ENCODE results near the gene EIPR1. TPM values are rescaled to one million over a fixed set of nuclear protein-coding genes. Genes with fewer than 3 reads are reported as not detected.
"Not testable (repeated sequence)": the region's sequence is repeated elsewhere in the genome, so short reads cannot be mapped to it uniquely, and the experiment has no call there.

The EIPR1 gene
- total and polyA plus RNA-seq, 2 donors (not counting 3 experiments of a cell fraction or from before 2014, with no cell fraction given), result 30.8 to 57.3 TPM

DNA sequence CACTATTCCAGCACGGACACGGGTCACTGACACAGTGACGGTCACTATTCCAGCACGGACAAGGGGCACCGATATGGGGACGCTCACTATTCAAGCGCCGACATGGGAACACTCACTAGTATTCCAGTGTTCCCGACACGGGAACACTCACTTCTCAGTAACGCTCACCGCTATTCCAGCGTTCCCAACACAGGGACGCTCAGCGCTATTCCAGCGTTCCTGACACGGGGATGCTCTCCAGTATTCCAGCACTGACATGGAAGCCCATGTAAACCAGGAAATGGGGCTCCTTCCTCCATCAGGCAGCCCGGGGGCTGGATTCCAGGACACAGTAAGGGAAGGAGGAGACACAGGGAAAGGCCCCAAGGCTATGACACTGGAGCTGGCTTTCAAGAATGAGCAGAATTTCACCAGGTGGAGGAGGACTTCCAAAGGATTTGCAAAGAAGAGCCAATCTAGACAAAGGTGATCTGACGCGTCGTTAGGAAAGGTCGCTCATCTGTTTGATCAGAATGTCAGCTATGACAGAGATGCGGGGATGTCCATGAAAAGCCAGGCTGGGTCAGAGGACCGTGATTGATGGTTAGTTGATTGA lies 196.1 kb downstream of the EIPR1 start:
- POLR2A ChIA-PET, result no interaction called here
- Histone ChIP-seq H4K20me1 (replicated peaks; ENCODE audit: control insufficient read depth, extremely low read depth, insufficient read depth, low read length) (no peaks in the 10 kb centered on the region), H3K79me2 (ENCODE audit: control insufficient read depth, insufficient read depth, low read length) (no peaks in the 10 kb centered on the region), H3K4me3 (replicated peaks in 1 of 3; ENCODE audit: insufficient read depth in 1 of 3, low read depth in 1 of 3, low read length in 3 of 3) (no peak overlapping the region), H3K9ac (replicated peaks; ENCODE audit: extremely low read depth, insufficient read depth, low read length) (no peak overlapping the region), H3K36me3 (ENCODE audit: control insufficient read depth in 2 of 2, extremely low read depth in 1 of 2, insufficient read depth in 2 of 2, low read length in 2 of 2) (no peaks in the 10 kb centered on the region), H2AFZ (ENCODE audit: low read depth, low read length) (no peak overlapping the region), H3K4me1 (ENCODE audit: control insufficient read depth, extremely low read depth, insufficient read depth, low read length) (no peaks in the 10 kb centered on the region), H3K9me3 (replicated peaks; ENCODE audit: control insufficient read depth, insufficient read depth, low read length) (no peaks in the 10 kb centered on the region), H3K4me2 (ENCODE audit: insufficient read depth, low read length) (no peak overlapping the region), H3K27me3 (ENCODE audit: control insufficient read depth in 2 of 2, insufficient read depth in 2 of 2, low read length in 2 of 2) (no peaks in the 10 kb centered on the region), H3K9me1 (replicated peaks; ENCODE audit: control insufficient read depth, extremely low read depth, insufficient read depth, low read length) (no peaks in the 10 kb centered on the region), H3K27ac (ENCODE audit: insufficient read depth, low read depth, low read length) (no peak overlapping the region)
- no peak for TF ChIP-seq JUN (IDR thresholded peaks at IDR 0.05; ENCODE audit: borderline replicate concordance, insufficient read depth, insufficient read length, low read depth)
- TF ChIP-seq, protein P1, sequence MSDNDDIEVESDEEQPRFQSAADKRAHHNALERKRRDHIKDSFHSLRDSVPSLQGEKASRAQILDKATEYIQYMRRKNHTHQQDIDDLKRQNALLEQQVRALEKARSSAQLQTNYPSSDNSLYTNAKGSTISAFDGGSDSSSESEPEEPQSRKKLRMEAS (IDR thresholded peaks at IDR 0.05; ENCODE audit: insufficient read depth, insufficient read length), result no peak
- TF ChIP-seq, protein P2, sequence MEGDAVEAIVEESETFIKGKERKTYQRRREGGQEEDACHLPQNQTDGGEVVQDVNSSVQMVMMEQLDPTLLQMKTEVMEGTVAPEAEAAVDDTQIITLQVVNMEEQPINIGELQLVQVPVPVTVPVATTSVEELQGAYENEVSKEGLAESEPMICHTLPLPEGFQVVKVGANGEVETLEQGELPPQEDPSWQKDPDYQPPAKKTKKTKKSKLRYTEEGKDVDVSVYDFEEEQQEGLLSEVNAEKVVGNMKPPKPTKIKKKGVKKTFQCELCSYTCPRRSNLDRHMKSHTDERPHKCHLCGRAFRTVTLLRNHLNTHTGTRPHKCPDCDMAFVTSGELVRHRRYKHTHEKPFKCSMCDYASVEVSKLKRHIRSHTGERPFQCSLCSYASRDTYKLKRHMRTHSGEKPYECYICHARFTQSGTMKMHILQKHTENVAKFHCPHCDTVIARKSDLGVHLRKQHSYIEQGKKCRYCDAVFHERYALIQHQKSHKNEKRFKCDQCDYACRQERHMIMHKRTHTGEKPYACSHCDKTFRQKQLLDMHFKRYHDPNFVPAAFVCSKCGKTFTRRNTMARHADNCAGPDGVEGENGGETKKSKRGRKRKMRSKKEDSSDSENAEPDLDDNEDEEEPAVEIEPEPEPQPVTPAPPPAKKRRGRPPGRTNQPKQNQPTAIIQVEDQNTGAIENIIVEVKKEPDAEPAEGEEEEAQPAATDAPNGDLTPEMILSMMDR (IDR thresholded peaks at IDR 0.05; ENCODE audit: extremely low read depth in 1 of 2, insufficient read depth in 1 of 2, low read depth in 1 of 2, low read length in 2 of 2), result no peak
- TF ChIP-seq POLR2AphosphoS5 (IDR thresholded peaks at IDR 0.05; ENCODE audit: insufficient read depth, low read depth, low read length), result no peak
- no peak for TF ChIP-seq POLR2A (IDR thresholded peaks at IDR 0.05; ENCODE audit: low read depth, low read length)
- no peak for TF ChIP-seq MYC (IDR thresholded peaks at IDR 0.05; ENCODE audit: low read depth, low read length)
- TF ChIP-seq FOS (IDR thresholded peaks at IDR 0.05; ENCODE audit: borderline replicate concordance, insufficient read depth, low read length), result no peak
- TF ChIP-seq GATA2 (IDR thresholded peaks at IDR 0.05; ENCODE audit: insufficient read depth, insufficient read length, low read depth, low read length), result no peak
- TF ChIP-seq EZH2 (IDR thresholded peaks at IDR 0.05; ENCODE audit: borderline replicate concordance, low read depth, low read length, severe bottlenecking), result no peak
- CTCF ChIA-PET, result no interaction called here
- intact Hi-C loops (cut with micrococcal nuclease), result no loop called here
- no TSS peak for BruUV-seq (replicated peaks)
- FAIRE-seq, result no peak
- no peak for DNase-seq (ENCODE audit: low read depth, low spot score)
- dilution Hi-C loops (cut with MboI; ENCODE audit: extremely low pct_ligation_motif_present, low sequenced_read_pairs), result no loop called here

DNA sequence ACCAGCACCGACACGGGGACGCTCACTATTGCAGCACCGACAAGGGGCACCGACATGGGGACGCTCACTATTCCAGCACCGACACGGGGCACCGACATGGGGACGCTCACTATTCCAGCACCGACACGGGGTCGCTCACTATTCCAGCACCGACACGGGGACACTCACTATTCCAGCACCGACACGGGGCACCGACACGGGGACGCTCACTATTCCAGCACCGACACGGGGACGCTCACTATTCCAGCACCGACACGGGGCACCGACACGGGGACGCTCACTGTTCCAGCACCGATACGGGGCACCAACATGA lies 196.8 kb downstream of the EIPR1 start:
- H3K4me3 ChIP-seq (replicated peaks in 1 of 3; ENCODE audit: insufficient read depth in 1 of 3, low read depth in 1 of 3, low read length in 3 of 3); dilution Hi-C loops (cut with MboI; ENCODE audit: extremely low pct_ligation_motif_present, low sequenced_read_pairs): not testable (repeated sequence)
- FAIRE-seq, result peak; percentile 91

More for the DNA sequence above, 196.8 kb downstream of the EIPR1 start:
- H3K36me3 ChIP-seq (ENCODE audit: control insufficient read depth in 2 of 2, extremely low read depth in 1 of 2, insufficient read depth in 2 of 2, low read length in 2 of 2); H3K9ac ChIP-seq (replicated peaks; ENCODE audit: extremely low read depth, insufficient read depth, low read length); H3K4me2 ChIP-seq (ENCODE audit: insufficient read depth, low read length); H3K9me3 ChIP-seq (replicated peaks; ENCODE audit: control insufficient read depth, insufficient read depth, low read length); H3K27me3 ChIP-seq (ENCODE audit: control insufficient read depth in 2 of 2, insufficient read depth in 2 of 2, low read length in 2 of 2); H3K27ac ChIP-seq (ENCODE audit: insufficient read depth, low read depth, low read length); H3K9me1 ChIP-seq (replicated peaks; ENCODE audit: control insufficient read depth, extremely low read depth, insufficient read depth, low read length); H2AFZ ChIP-seq (ENCODE audit: low read depth, low read length); CTCF ChIA-PET; H3K79me2 ChIP-seq (ENCODE audit: control insufficient read depth, insufficient read depth, low read length); DNase-seq (ENCODE audit: low read depth, low spot score); POLR2A ChIA-PET; H3K4me1 ChIP-seq (ENCODE audit: control insufficient read depth, extremely low read depth, insufficient read depth, low read length); intact Hi-C loops (cut with micrococcal nuclease); BruUV-seq (replicated peaks); H4K20me1 ChIP-seq (replicated peaks; ENCODE audit: control insufficient read depth, extremely low read depth, insufficient read depth, low read length): not testable (repeated sequence)
